WTC11 (cell line): Measurements from ENCODE around the gene ABRAXAS1. TPM values are rescaled to one million over a fixed set of nuclear protein-coding genes. Genes with fewer than 3 reads are reported as not detected.

Experiments used
- ATAC-seq: fragments of 200-7000 bp; cut with Tn5 transposase; 2 replicates; pipeline ENCODE4 v1.10.0; 2021; ENCODE audit warnings: mild to moderate bottlenecking, moderate library complexity
- CTCF ChIA-PET: fragments of 300-600 bp; sonication (Branson Sonifier 250); formaldehyde crosslinking; loops from one replicate; lab custom pipeline; 2021; ENCODE audit warnings: antibody characterized with exemption; lab: Charles Lee
- POLR2A ChIA-PET: fragments of 350-600 bp; sonication (Branson Sonifier 250); formaldehyde crosslinking; loops from one replicate; lab custom pipeline; 2021; ENCODE audit warnings: antibody characterized with exemption; lab: Charles Lee
- DNase-seq: peaks from one replicate; pipeline ENCODE4 v3.0.0; 2021; ENCODE audit warnings: low spot score
- H3K27ac Mint-ChIP-seq: 2 replicates; pipeline ENCODE4 v1.8.0; 2021; ENCODE audit warnings: mixed read lengths
- H3K27me3 Mint-ChIP-seq: 2 replicates; pipeline ENCODE4 v1.8.0; 2021; ENCODE audit warnings: low read depth, mild to moderate bottlenecking, moderate library complexity, mixed read lengths
- H3K36me3 Mint-ChIP-seq: 2 replicates; pipeline ENCODE4 v1.8.0; 2021; ENCODE audit warnings: mixed read lengths
- H3K4me1 Mint-ChIP-seq: 2 replicates; pipeline ENCODE4 v1.8.0; 2022; ENCODE audit warnings: mixed read lengths
- H3K4me3 Mint-ChIP-seq: 2 replicates; pipeline ENCODE4 v1.8.0; 2021; ENCODE audit warnings: mild to moderate bottlenecking, moderate library complexity, mixed read lengths
- H3K9me3 Mint-ChIP-seq: 2 replicates; pipeline ENCODE4 v1.8.0; 2021; ENCODE audit warnings: mixed read lengths
- ATF2 ChIP-seq: sonication (generic); formaldehyde crosslinking; IDR thresholded peaks from 2 replicates; pipeline ENCODE4 v1.8.1; 2022; ENCODE audit warnings: low read depth, missing genetic modification reagents, borderline replicate concordance
- ESRRA ChIP-seq: sonication (generic); formaldehyde crosslinking; IDR thresholded peaks from 2 replicates; pipeline ENCODE4 v1.8.1; 2022; ENCODE audit warnings: mild to moderate bottlenecking, missing genetic modification reagents, borderline replicate concordance
- FOXK1 ChIP-seq: sonication (generic); formaldehyde crosslinking; IDR thresholded peaks from 2 replicates; pipeline ENCODE4 v1.8.0; 2022; ENCODE audit warnings: mild to moderate bottlenecking, moderate library complexity, missing genetic modification reagents
- FOXP1 ChIP-seq: sonication (generic); formaldehyde crosslinking; IDR thresholded peaks from 2 replicates; pipeline ENCODE4 v1.8.0; 2022; ENCODE audit warnings: missing genetic modification reagents, mild to moderate bottlenecking, moderate library complexity, borderline replicate concordance
- GABPB1 ChIP-seq: sonication (generic); formaldehyde crosslinking; IDR thresholded peaks from 2 replicates; pipeline ENCODE4 v1.8.1; 2023; ENCODE audit warnings: mild to moderate bottlenecking, missing genetic modification reagents
- IRF1 ChIP-seq: sonication (generic); formaldehyde crosslinking; IDR thresholded peaks from 2 replicates; pipeline ENCODE4 v1.8.0; 2023; ENCODE audit warnings: missing genetic modification reagents
- JUN ChIP-seq: sonication (generic); formaldehyde crosslinking; IDR thresholded peaks from 2 replicates; pipeline ENCODE4 v1.8.0; 2023; ENCODE audit warnings: mild to moderate bottlenecking, missing genetic modification reagents
- KAT7 ChIP-seq: sonication (generic); formaldehyde crosslinking; IDR thresholded peaks from 2 replicates; pipeline ENCODE4 v1.8.1; 2023; ENCODE audit warnings: missing genetic modification reagents, mild to moderate bottlenecking, borderline replicate concordance
- OVOL2 ChIP-seq: fragments of 250-450 bp; sonication (Bioruptor Pico); IDR thresholded peaks from 2 replicates; pipeline ENCODE4 v1.9.0; 2021; ENCODE audit warnings: mild to moderate bottlenecking, borderline replicate concordance
- PRRX2 ChIP-seq: fragments of 250-450 bp; sonication (Bioruptor Pico); IDR thresholded peaks from 2 replicates; pipeline ENCODE4 v1.8.0; 2021; ENCODE audit warnings: mild to moderate bottlenecking
- SMAD4 ChIP-seq: sonication (generic); formaldehyde crosslinking; IDR thresholded peaks from 2 replicates; pipeline ENCODE4 v1.8.0; 2022; ENCODE audit warnings: mild to moderate bottlenecking, missing genetic modification reagents
- USF2 ChIP-seq: sonication (generic); formaldehyde crosslinking; IDR thresholded peaks from 2 replicates; pipeline ENCODE4 v1.8.1; 2023; ENCODE audit warnings: mild to moderate bottlenecking, missing genetic modification reagents, moderate library complexity
- ZSCAN18 ChIP-seq: fragments of 250-450 bp; sonication (Bioruptor Pico); IDR thresholded peaks from 2 replicates; pipeline ENCODE4 v2.1.2; 2022; ENCODE audit warnings: mild to moderate bottlenecking, moderate library complexity
- total RNA-seq: library from RNA; stranded (reverse); gene quantifications from 3 replicates; pipeline ENCODE4 v1.2.3, GENCODE V29; 2021

The ABRAXAS1 gene
- total RNA-seq, 1 experiment from 2014 or later, result 26.3 TPM

- H3K4me1 Mint-ChIP-seq, result no peaks in the 10 kb centered on the region
- ATAC-seq, result no peak
- POLR2A ChIA-PET, result no interaction called here
- H3K4me3 Mint-ChIP-seq, result no peak overlapping the region
- peaks cover 3% of the 10 kb centered on the region for H3K36me3 Mint-ChIP-seq
- no peaks in the 10 kb centered on the region for H3K27me3 Mint-ChIP-seq
- TF ChIP-seq PRRX2 (CRISPR knock-in tag) (no peak), OVOL2 (CRISPR knock-in tag) (no peak), ZSCAN18 (CRISPR knock-in tag) (no peak), ATF2 (CRISPR knock-in tag) (no peak), FOXK1 (CRISPR knock-in tag) (no peak)
- no peak for DNase-seq
- H3K27ac Mint-ChIP-seq, result no peak overlapping the region
- no peaks in the 10 kb centered on the region for H3K9me3 Mint-ChIP-seq
- CTCF ChIA-PET, result no interaction called here
Observed at GRCh38 chr4:83417566-83417965, 67.3 kb downstream of the ABRAXAS1 start.

- TF ChIP-seq SMAD4 (CRISPR knock-in tag), result no peak
- no peak for TF ChIP-seq USF2
- TF ChIP-seq IRF1 (CRISPR knock-in tag), result no peak
- no peak for TF ChIP-seq GABPB1 (CRISPR knock-in tag)
- TF ChIP-seq JUN (CRISPR knock-in tag), result no peak
- no peak for TF ChIP-seq KAT7 (CRISPR knock-in tag)
- no peak for TF ChIP-seq ESRRA (CRISPR knock-in tag)
- TF ChIP-seq FOXP1, result no peak
- ATAC-seq, result no peak
- H3K4me3 Mint-ChIP-seq, result no peak overlapping the region
- DNase-seq, result no peak
- no peaks in the 10 kb centered on the region for H3K36me3 Mint-ChIP-seq
- H3K27me3 Mint-ChIP-seq, result no peaks in the 10 kb centered on the region
- no peaks in the 10 kb centered on the region for H3K9me3 Mint-ChIP-seq
- peaks cover 3% of the 10 kb centered on the region; the same call in 1 of the 2 replicates for H3K4me1 Mint-ChIP-seq
- no peak overlapping the region for H3K27ac Mint-ChIP-seq
- ChIA-PET POLR2A (no interaction called here), CTCF (no interaction called here)
Observed at GRCh38 chr4:83413676-83414075, 71.2 kb downstream of the ABRAXAS1 start.

Other genes with a start within 250 kb of the ABRAXAS1 start
- gene COQ2, start 200.3 kb downstream of the ABRAXAS1 start, total RNA-seq, result 20.5 to 22.8 TPM (median 21.6 TPM) in 3 replicates
- 3.0 to 3.8 TPM (median 3.7 TPM) in 3 replicates for gene HPSE, start 150.3 kb downstream of the ABRAXAS1 start, total RNA-seq
- 10.1 to 12.9 TPM (median 12.4 TPM) in 3 replicates for gene HELQ, start 29.3 kb downstream of the ABRAXAS1 start, total RNA-seq
- gene MRPS18C, start 29.0 kb downstream of the ABRAXAS1 start, total RNA-seq, result 60.0 to 60.6 TPM (median 60.3 TPM) in 3 replicates
- 1.3 to 1.6 TPM (median 1.6 TPM) in 3 replicates for gene GPAT3, start 51.0 kb upstream of the ABRAXAS1 start, total RNA-seq